ENCODE data around the gene ROBO2.

DNA sequence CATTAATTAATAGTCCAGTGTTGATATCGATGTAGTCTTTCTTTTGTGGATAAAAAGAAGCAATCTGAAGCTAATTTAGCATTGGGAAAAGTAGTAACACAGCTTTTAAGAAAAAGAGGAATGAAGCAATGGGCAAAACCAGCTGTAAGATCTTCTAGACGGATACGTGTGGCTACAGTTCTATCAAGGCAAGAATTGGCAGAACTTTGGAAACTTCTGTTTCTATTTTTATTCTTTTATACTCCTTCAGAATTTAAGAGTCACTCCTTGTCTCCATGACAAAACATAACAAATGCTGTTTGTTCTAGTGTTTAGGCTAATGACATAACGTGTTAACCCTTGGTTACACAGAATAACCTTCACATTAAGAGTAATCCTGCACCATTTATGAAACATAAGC, 289.2 kb downstream of the ROBO2 start:
- TF ChIP-seq, protein P1, sequence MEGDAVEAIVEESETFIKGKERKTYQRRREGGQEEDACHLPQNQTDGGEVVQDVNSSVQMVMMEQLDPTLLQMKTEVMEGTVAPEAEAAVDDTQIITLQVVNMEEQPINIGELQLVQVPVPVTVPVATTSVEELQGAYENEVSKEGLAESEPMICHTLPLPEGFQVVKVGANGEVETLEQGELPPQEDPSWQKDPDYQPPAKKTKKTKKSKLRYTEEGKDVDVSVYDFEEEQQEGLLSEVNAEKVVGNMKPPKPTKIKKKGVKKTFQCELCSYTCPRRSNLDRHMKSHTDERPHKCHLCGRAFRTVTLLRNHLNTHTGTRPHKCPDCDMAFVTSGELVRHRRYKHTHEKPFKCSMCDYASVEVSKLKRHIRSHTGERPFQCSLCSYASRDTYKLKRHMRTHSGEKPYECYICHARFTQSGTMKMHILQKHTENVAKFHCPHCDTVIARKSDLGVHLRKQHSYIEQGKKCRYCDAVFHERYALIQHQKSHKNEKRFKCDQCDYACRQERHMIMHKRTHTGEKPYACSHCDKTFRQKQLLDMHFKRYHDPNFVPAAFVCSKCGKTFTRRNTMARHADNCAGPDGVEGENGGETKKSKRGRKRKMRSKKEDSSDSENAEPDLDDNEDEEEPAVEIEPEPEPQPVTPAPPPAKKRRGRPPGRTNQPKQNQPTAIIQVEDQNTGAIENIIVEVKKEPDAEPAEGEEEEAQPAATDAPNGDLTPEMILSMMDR (IDR thresholded peaks at IDR 0.05): no peak
- TF ChIP-seq POLR2A (IDR thresholded peaks at IDR 0.05) (no peak), POLR2AphosphoS5 (IDR thresholded peaks at IDR 0.05) (no peak)
